ENCODE measurements around the gene ASCC3. TPM values are rescaled to one million over a fixed set of nuclear protein-coding genes. Genes with fewer than 3 reads are reported as not detected.
"Not testable (repeated sequence)": the region's sequence is repeated elsewhere in the genome, so short reads cannot be mapped to it uniquely, and the experiment has no call there.

The ASCC3 gene
- total and polyA plus RNA-seq, 2 donors: 14.5 to 32.6 TPM

- Histone ChIP-seq H3K27me3 (ENCODE audit: control insufficient read depth in 2 of 2, insufficient read depth in 1 of 2, low read length in 1 of 2) (no peaks in the 10 kb centered on the region), H3K4me3 (ENCODE audit: low read length in 2 of 2) (no peak overlapping the region), H3K9me3 (ENCODE audit: control insufficient read depth in 2 of 2, insufficient read depth in 1 of 2, low read length in 1 of 2) (no peaks in the 10 kb centered on the region), H3K36me3 (ENCODE audit: control insufficient read depth in 2 of 2, insufficient read depth in 2 of 2, low read length in 1 of 2) (peaks cover 7 to 16% of the 10 kb centered on the region in 2 donors), H3K4me1 (ENCODE audit: control insufficient read depth in 2 of 2, insufficient read depth in 2 of 2, low read length in 2 of 2) (no peaks in the 10 kb centered on the region), H3K27ac (ENCODE audit: low read depth in 1 of 2, low read length in 1 of 2) (no peak overlapping the region)
- DNase-seq (ENCODE audit: low read depth in 6 of 9, low spot score in 9 of 9): no peak
- WGBS: 93% methylated on average over 1 of the region's 1 CpG
Observed at GRCh38 chr6:100768816-100769351, 112.2 kb downstream of the ASCC3 start.

- H3K4me3 ChIP-seq (ENCODE audit: low read length in 2 of 2): no peak overlapping the region
- no peaks in the 10 kb centered on the region for H3K27me3 ChIP-seq (ENCODE audit: control insufficient read depth in 2 of 2, insufficient read depth in 1 of 2, low read length in 1 of 2)
- H3K27ac ChIP-seq (ENCODE audit: low read depth in 1 of 2, low read length in 1 of 2): no peak overlapping the region
- DNase-seq (ENCODE audit: low read depth in 6 of 9, low spot score in 9 of 9): no peak
- WGBS: 98% methylated on average over 2 of the region's 2 CpGs
- H3K4me1 ChIP-seq (ENCODE audit: control insufficient read depth in 2 of 2, insufficient read depth in 2 of 2, low read length in 2 of 2): no peaks in the 10 kb centered on the region
- peaks cover 11 to 26% of the 10 kb centered on the region in 2 donors for H3K36me3 ChIP-seq (ENCODE audit: control insufficient read depth in 2 of 2, insufficient read depth in 2 of 2, low read length in 1 of 2)
- H3K9me3 ChIP-seq (ENCODE audit: control insufficient read depth in 2 of 2, insufficient read depth in 1 of 2, low read length in 1 of 2): peaks cover 0 to 4% of the 10 kb centered on the region in 2 donors
Observed at GRCh38 chr6:100763617-100764241, 117.4 kb downstream of the ASCC3 start.

- no peaks in the 10 kb centered on the region for H3K4me1 ChIP-seq (ENCODE audit: control insufficient read depth in 2 of 2, insufficient read depth in 2 of 2, low read length in 2 of 2)
- WGBS: 85% methylated on average over 2 of the region's 2 CpGs
- DNase-seq (ENCODE audit: low read depth in 6 of 9, low spot score in 9 of 9): peak in 3 of 9 donors; percentile 6 to 33 (median 7)
- peaks cover 0 to 4% of the 10 kb centered on the region in 2 donors for H3K9me3 ChIP-seq (ENCODE audit: control insufficient read depth in 2 of 2, insufficient read depth in 1 of 2, low read length in 1 of 2)
- no peak overlapping the region for H3K27ac ChIP-seq (ENCODE audit: low read depth in 1 of 2, low read length in 1 of 2)
- no peaks in the 10 kb centered on the region for H3K27me3 ChIP-seq (ENCODE audit: control insufficient read depth in 2 of 2, insufficient read depth in 1 of 2, low read length in 1 of 2)
- no peak overlapping the region for H3K4me3 ChIP-seq (ENCODE audit: low read length in 2 of 2)
- peaks cover 11 to 24% of the 10 kb centered on the region in 2 donors for H3K36me3 ChIP-seq (ENCODE audit: control insufficient read depth in 2 of 2, insufficient read depth in 2 of 2, low read length in 1 of 2)
Observed at GRCh38 chr6:100761841-100762240, 119.3 kb downstream of the ASCC3 start.

GRCh38 chr6:100758386-100758785 lies 122.7 kb downstream of the ASCC3 start:
- WGBS: 100% methylated on average over 1 of the region's 1 CpG
- H3K27ac ChIP-seq (ENCODE audit: low read depth in 1 of 2, low read length in 1 of 2); H3K27me3 ChIP-seq (ENCODE audit: control insufficient read depth in 2 of 2, insufficient read depth in 1 of 2, low read length in 1 of 2); H3K9me3 ChIP-seq (ENCODE audit: control insufficient read depth in 2 of 2, insufficient read depth in 1 of 2, low read length in 1 of 2); H3K36me3 ChIP-seq (ENCODE audit: control insufficient read depth in 2 of 2, insufficient read depth in 2 of 2, low read length in 1 of 2); DNase-seq (ENCODE audit: low read depth in 6 of 9, low spot score in 9 of 9); H3K4me1 ChIP-seq (ENCODE audit: control insufficient read depth in 2 of 2, insufficient read depth in 2 of 2, low read length in 2 of 2); H3K4me3 ChIP-seq (ENCODE audit: low read length in 2 of 2): not testable (repeated sequence)

- WGBS: over 99% methylated on average over 3 of the region's 3 CpGs
- no peaks in the 10 kb centered on the region for H3K27me3 ChIP-seq (ENCODE audit: control insufficient read depth in 2 of 2, insufficient read depth in 1 of 2, low read length in 1 of 2)
- no peaks in the 10 kb centered on the region for H3K4me1 ChIP-seq (ENCODE audit: control insufficient read depth in 2 of 2, insufficient read depth in 2 of 2, low read length in 2 of 2)
- no peak for DNase-seq (ENCODE audit: low read depth in 6 of 9, low spot score in 9 of 9)
- no peaks in the 10 kb centered on the region for H3K36me3 ChIP-seq (ENCODE audit: control insufficient read depth in 2 of 2, insufficient read depth in 2 of 2, low read length in 1 of 2)
- no peak overlapping the region for H3K4me3 ChIP-seq (ENCODE audit: low read length in 2 of 2)
- H3K9me3 ChIP-seq (ENCODE audit: control insufficient read depth in 2 of 2, insufficient read depth in 1 of 2, low read length in 1 of 2): no peaks in the 10 kb centered on the region
- H3K27ac ChIP-seq (ENCODE audit: low read depth in 1 of 2, low read length in 1 of 2): no peak overlapping the region
Observed at GRCh38 chr6:100753421-100753820, 127.7 kb downstream of the ASCC3 start.

GRCh38 chr6:100751590-100751989 lies 129.5 kb downstream of the ASCC3 start:
- Histone ChIP-seq H3K27ac (ENCODE audit: low read depth in 1 of 2, low read length in 1 of 2) (no peak overlapping the region), H3K27me3 (ENCODE audit: control insufficient read depth in 2 of 2, insufficient read depth in 1 of 2, low read length in 1 of 2) (no peaks in the 10 kb centered on the region), H3K4me3 (ENCODE audit: low read length in 2 of 2) (no peak overlapping the region), H3K36me3 (ENCODE audit: control insufficient read depth in 2 of 2, insufficient read depth in 2 of 2, low read length in 1 of 2) (no peaks in the 10 kb centered on the region), H3K4me1 (ENCODE audit: control insufficient read depth in 2 of 2, insufficient read depth in 2 of 2, low read length in 2 of 2) (no peaks in the 10 kb centered on the region), H3K9me3 (ENCODE audit: control insufficient read depth in 2 of 2, insufficient read depth in 1 of 2, low read length in 1 of 2) (no peaks in the 10 kb centered on the region)
- WGBS: 66% methylated on average over 3 of the region's 3 CpGs
- no peak for DNase-seq (ENCODE audit: low read depth in 6 of 9, low spot score in 9 of 9)

- peaks cover 0 to 11% of the 10 kb centered on the region in 2 donors for H3K9me3 ChIP-seq (ENCODE audit: control insufficient read depth in 2 of 2, insufficient read depth in 1 of 2, low read length in 1 of 2)
- 98% methylated on average over 5 of the region's 5 CpGs for WGBS
- H3K27me3 ChIP-seq (ENCODE audit: control insufficient read depth in 2 of 2, insufficient read depth in 1 of 2, low read length in 1 of 2): no peaks in the 10 kb centered on the region
- H3K27ac ChIP-seq (ENCODE audit: low read depth in 1 of 2, low read length in 1 of 2): no peak overlapping the region
- no peak overlapping the region for H3K4me3 ChIP-seq (ENCODE audit: low read length in 2 of 2)
- no peak for DNase-seq (ENCODE audit: low read depth in 6 of 9, low spot score in 9 of 9)
- H3K36me3 ChIP-seq (ENCODE audit: control insufficient read depth in 2 of 2, insufficient read depth in 2 of 2, low read length in 1 of 2): peaks cover 4 to 5% of the 10 kb centered on the region in 2 donors
- H3K4me1 ChIP-seq (ENCODE audit: control insufficient read depth in 2 of 2, insufficient read depth in 2 of 2, low read length in 2 of 2): no peaks in the 10 kb centered on the region
Observed at GRCh38 chr6:100745419-100746041, 135.6 kb downstream of the ASCC3 start.

GRCh38 chr6:100740439-100740838 lies 140.7 kb downstream of the ASCC3 start:
- H3K36me3 ChIP-seq (ENCODE audit: control insufficient read depth in 2 of 2, insufficient read depth in 2 of 2, low read length in 1 of 2): peaks cover 4 to 5% of the 10 kb centered on the region in 2 donors
- H3K4me1 ChIP-seq (ENCODE audit: control insufficient read depth in 2 of 2, insufficient read depth in 2 of 2, low read length in 2 of 2): no peaks in the 10 kb centered on the region
- peaks cover 0 to 11% of the 10 kb centered on the region in 2 donors for H3K9me3 ChIP-seq (ENCODE audit: control insufficient read depth in 2 of 2, insufficient read depth in 1 of 2, low read length in 1 of 2)
- no peak overlapping the region for H3K27ac ChIP-seq (ENCODE audit: low read depth in 1 of 2, low read length in 1 of 2)
- DNase-seq (ENCODE audit: low read depth in 6 of 9, low spot score in 9 of 9): no peak
- H3K4me3 ChIP-seq (ENCODE audit: low read length in 2 of 2): no peak overlapping the region
- no peaks in the 10 kb centered on the region for H3K27me3 ChIP-seq (ENCODE audit: control insufficient read depth in 2 of 2, insufficient read depth in 1 of 2, low read length in 1 of 2)

GRCh38 chr6:100737720-100738119 lies 143.4 kb downstream of the ASCC3 start:
- H3K9me3 ChIP-seq (ENCODE audit: control insufficient read depth in 2 of 2, insufficient read depth in 1 of 2, low read length in 1 of 2); H3K27me3 ChIP-seq (ENCODE audit: control insufficient read depth in 2 of 2, insufficient read depth in 1 of 2, low read length in 1 of 2); H3K36me3 ChIP-seq (ENCODE audit: control insufficient read depth in 2 of 2, insufficient read depth in 2 of 2, low read length in 1 of 2); DNase-seq (ENCODE audit: low read depth in 6 of 9, low spot score in 9 of 9); H3K27ac ChIP-seq (ENCODE audit: low read depth in 1 of 2, low read length in 1 of 2); H3K4me3 ChIP-seq (ENCODE audit: low read length in 2 of 2); H3K4me1 ChIP-seq (ENCODE audit: control insufficient read depth in 2 of 2, insufficient read depth in 2 of 2, low read length in 2 of 2): not testable (repeated sequence)

Measured in thymus (tissue), 11 donors.